GM18909 (cell line): ENCODE data around the gene DGKD.

Source experiments
- ATAC-seq: cut with Tn5 transposase; IDR thresholded peaks from one replicate; pipeline ENCODE4 v1.9.1; 2021; ENCODE audit warnings: mild to moderate bottlenecking; ENCODE audit not compliant: unreplicated experiment, poor library complexity

DGKD gene

DNA sequence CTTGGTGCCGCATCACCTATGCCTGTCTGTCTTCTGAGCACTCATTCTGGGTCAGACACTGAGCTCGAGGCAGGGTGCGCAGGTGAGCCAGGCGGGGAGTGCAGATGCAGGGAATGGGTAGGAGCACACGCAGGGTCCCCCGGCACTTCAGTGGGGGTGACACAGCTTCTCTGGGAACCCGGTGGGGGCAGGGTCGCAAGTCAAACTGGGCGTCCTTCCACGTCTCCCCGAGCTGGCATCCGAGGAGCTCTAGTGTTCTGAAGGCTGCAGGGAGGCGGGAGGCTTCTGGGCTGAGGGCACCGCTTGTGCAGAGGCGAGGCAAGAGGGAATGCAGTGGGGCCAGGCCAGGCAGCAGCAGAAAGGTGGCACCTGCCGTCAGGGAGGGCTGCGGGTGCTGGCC, 86.0 kb downstream of the DGKD start:
- no peak for ATAC-seq

DNA sequence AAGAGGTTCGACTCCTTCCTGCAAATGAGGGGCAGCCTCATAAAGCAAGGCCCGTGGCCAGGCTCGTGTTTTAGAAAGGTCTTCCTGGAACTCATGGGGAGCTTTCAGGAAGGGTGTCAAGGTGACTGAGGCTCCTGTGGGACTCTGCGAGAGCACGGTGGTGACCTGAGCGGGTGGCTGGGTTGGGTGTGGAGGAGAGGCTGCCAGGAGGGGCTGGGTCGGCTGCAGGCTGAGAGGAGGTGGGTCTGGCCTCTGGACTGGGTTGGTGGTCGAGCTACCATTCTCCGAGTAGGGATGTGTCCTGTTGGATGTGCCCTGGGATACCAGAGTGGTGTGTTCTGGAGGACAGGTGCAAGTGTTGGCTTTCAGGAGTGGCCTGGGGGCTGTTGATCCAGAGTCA, 86.4 kb downstream of the DGKD start:
- ATAC-seq: no peak

DNA sequence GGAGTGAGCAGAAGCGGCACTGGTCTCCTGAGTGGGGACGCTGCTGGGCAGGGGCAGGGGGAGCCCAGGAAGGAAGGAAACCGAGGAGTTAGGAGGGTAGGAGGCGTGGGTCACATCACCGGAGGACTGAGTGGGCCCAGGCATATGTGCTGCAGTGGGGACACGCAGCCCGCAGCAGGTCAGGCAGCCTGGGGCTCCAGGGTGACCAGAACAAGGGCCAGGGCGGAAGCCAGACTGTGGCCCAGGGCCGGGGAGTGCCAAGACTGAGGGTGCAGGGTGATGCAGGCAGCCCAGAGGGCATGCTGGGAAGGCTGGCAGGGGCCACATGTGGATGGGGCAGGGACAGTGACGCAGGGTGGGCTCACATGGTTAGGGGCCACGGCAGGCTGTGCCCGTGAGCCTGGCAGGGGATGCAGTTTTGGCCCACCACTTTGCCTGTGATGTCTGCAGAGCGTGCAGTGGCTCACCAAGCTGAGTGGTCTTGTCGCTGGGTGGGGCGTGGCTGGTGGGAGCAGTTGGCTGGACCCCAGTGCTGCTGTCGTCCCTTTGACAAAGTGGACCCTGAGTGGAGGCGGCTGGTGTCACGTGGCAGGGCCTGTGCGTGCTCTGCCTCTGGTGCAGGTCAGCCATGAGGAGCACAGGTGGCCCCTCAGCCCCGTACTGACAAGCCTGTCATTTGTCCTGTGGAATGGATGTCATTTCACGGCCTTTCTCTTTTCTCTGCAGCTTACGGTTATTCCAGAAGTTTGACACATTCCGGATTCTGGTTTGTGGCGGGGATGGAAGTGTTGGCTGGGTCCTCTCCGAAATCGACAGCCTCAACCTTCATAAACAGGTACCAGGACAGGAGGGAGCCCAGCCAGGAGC, 87.1 kb downstream of the DGKD start:
- no peak for ATAC-seq

DNA sequence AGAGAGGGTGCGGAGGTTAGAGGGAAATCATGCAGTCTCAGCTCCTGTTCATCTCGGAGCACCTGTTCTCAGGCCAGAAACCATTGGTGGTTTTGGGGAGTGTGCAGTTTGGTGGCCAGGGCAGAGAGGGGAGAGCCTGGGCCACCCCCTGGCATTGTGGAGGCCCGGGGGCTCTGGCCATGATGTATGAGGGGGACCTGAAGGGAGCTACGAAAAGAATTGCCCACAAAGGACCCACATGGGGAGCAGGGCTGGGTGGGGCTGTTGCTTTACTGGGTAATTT, 87.7 kb downstream of the DGKD start:
- no peak for ATAC-seq

DNA sequence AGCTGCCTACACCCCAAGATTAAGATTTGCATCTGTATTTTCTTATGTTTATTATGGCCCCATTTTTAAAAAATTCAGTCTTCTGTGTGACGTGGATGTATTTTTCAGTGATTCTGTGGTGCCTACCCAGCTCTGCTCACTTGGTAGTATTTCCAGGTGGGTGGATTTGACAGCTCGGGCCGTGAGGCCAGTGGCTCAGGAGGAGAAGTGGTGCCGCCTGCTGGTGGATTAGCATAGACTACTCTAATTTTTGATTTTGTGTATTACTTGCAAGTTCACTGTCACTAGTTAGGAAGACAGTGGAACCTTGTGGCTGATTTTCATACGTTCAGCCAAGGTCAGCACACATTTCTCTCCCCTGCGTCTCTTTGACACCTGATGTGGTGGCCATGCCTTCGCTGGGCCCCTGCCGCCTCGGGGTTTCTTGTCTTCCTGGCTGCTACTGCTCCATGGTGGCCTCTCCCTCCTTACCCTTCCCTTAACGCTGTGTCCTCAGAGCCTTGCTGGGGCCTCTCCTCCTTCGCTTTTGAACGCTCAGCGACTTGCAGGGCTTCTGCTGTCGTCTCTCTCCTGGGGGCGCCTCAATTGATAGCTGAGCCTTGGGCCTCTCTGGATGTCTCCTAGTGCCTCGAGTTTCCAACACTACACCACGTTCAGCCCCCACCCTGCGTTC, 89.4 kb downstream of the DGKD start:
- no peak for ATAC-seq

DNA sequence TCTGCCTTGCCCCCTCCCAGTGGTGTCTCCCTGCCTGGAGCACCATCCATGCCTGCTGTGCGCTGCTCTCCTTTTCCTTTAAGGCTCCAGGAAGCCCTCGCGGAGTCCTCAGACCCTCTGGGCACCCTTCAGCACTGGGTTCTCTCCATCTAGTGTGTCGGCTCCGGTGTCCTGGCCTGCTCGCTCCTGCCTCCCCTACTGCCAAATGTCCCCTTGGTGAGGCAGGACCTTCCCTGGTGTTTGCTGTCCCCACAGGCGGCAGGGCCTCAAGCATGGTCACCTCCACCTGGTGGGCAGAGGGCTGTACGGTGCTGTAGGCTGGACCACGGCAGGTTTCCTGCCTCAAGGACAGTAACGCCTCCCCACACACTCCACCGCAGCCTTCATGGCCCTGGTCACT, 90.2 kb downstream of the DGKD start:
- no peak for ATAC-seq

DNA sequence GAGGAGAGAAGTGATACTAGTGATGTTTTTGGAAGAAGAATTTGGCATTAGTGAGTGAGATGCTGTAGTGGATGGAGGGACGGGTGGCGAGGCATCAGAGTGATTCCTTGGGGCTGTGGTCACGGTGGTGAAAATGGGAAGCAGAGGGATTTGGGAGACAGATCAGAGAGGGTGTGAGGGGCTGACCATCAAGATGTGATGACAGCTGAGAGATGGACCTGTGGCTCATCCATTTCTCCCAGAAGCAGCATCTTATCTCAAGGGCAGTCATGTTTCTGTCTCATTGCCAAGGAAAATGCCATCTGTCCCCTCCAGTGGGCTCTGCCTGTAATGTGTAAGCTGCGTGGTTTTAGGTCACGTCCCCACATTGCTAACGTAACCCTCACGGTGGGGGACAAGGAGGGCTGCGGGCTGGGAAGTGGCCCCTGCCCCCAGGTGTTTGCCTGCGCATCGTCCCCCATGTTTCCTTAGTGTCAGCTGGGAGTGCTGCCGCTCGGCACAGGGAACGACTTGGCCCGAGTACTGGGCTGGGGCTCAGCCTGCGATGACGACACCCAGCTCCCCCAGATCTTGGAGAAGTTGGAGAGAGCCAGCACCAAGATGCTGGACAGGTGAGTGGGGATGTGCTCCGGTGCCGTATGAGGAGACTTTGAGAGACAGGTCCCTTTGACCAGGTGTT, 91.0 kb downstream of the DGKD start:
- ATAC-seq: no peak

- ATAC-seq: no peak
Observed at GRCh38 chr2:233446121-233446520, 91.8 kb downstream of the DGKD start.

GRCh38 chr2:233446606-233447305, 92.5 kb downstream of the DGKD start:
- no peak for ATAC-seq

DNA sequence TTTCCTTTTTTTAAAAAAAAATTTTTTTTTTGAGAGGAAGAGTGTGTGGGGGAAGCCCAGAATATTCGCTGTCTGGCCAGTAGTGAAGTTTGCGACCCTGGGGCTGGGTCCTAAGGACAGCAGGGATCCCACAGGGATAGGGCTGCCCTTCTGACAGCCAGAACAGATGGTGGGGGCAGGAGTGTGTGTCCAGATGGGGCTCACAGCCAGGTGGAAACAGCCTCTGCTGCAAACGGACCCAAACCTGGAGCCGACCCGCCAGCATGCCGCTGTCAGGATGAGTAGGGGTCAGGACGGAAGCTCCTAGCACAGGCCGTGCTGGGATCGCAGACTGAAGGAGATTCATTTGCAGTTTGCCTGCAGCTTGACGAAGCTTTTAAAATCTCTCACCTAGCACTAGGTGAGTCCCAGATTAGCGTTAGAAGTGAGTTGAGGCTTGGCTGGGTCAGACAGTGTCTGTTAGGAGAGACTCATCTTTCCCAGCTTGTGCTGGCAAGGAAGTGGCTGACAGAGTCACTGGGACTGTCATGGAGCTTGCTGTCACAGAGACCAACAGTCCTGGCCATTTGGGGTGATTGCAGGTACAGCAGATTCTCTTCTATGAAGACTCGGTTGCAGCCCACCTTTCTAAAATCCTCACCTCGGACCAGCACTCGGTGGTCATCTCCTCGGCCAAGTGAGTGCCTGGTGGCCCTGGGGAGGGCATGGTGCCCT, 93.4 kb downstream of the DGKD start:
- no peak for ATAC-seq

- no peak for ATAC-seq
Observed at GRCh38 chr2:233448220-233448559, 93.9 kb downstream of the DGKD start.

DNA sequence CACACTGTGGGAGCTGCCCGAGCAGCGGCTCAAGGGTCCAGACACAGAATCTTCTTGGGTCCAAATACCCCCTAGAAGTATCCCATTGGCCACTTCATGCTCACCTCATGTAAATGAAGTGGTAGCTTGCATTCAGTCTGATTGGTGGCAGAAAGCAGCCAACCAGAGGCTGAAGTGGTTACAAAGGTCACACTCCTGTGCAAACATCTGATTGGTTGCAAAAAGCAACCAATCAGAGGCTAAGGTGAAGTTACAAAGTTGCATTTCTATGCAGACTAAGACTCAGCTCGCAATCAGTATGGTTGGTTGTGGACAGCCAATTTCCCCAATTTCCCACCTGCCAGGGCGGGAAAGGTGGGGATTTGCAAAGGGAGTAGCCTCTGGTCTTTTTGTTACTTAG, 94.3 kb downstream of the DGKD start:
- ATAC-seq: no peak

GRCh38 chr2:233449081-233449901, 95.0 kb downstream of the DGKD start:
- no peak for ATAC-seq

- ATAC-seq: no peak
Observed at GRCh38 chr2:233449921-233450863, 95.9 kb downstream of the DGKD start.

GRCh38 chr2:233450864-233451575, 96.7 kb downstream of the DGKD start:
- no peak for ATAC-seq

DNA sequence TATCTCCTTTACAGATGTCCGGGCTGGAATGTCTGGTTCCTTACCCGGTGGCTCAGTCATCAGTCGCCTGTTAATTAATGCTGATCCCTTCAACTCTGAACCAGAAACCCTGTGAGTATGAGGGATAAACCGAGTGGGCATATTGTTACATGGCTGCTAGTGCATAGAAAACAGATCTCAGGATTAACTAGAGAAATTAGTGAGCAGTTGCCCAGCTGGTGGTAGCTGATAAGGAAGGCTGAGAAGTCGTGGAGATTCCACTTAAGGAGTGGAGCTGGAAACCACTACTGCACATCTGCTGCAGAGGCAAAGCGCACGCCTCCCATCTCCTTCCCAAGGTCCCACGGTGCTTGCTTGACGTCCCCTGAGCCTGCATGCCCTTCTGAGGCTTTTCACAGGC, 97.7 kb downstream of the DGKD start:
- no peak for ATAC-seq

DNA sequence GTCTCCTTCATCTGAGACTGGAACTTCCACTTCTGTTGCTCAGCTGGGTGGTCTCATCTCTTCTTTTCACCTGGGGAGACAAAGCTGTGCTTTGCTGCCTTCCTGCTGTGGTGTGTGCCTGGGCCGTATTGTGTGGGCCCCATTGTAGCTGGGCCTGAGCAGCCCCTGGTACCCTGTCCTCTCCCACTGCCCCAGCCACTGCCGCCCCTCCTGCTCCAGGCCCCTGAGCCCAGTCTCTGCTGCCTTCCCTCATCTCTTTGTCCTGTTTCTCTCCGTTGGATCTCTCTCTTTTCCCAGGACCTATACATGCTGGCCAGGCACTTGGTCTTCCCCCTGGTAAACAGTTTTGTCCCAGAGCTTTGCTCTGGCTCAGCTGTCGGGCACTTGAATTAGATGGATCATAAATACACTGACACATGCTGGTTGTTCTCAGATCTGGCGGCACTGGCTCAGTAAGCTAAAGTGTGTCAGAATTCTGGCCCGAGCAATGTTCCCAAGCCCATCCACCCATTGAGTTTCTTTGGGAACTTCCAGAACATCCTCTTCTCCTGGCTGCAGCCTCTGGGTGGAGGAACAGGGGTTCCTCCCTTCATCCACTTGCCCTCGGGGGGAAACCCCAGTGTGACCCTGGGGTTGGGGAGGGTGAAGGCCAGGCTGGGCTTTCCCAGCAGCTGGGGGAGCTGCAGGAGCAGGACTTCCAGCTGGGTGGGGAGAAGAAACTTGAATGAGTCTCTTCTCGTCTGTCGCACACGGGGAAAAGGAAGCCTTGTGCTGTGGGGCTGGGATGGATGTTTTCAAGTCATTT, 99.0 kb downstream of the DGKD start:
- ATAC-seq: no peak
